HG03558 (cell line): ENCODE measurements around the gene FBLN2.

Experiments
- ATAC-seq: cut with Tn5 transposase; IDR thresholded peaks from one replicate; pipeline ENCODE4 v1.9.1; 2021; ENCODE audit warnings: moderate number of reproducible peaks; ENCODE audit not compliant: unreplicated experiment; ENCODE audit errors: extremely low read depth

FBLN2 gene

GRCh38 chr3:13655061-13655913, 106.4 kb downstream of the FBLN2 start:
- ATAC-seq = no peak

- ATAC-seq = no peak
Measured at GRCh38 chr3:13656584-13657301, 107.8 kb downstream of the FBLN2 start.

DNA sequence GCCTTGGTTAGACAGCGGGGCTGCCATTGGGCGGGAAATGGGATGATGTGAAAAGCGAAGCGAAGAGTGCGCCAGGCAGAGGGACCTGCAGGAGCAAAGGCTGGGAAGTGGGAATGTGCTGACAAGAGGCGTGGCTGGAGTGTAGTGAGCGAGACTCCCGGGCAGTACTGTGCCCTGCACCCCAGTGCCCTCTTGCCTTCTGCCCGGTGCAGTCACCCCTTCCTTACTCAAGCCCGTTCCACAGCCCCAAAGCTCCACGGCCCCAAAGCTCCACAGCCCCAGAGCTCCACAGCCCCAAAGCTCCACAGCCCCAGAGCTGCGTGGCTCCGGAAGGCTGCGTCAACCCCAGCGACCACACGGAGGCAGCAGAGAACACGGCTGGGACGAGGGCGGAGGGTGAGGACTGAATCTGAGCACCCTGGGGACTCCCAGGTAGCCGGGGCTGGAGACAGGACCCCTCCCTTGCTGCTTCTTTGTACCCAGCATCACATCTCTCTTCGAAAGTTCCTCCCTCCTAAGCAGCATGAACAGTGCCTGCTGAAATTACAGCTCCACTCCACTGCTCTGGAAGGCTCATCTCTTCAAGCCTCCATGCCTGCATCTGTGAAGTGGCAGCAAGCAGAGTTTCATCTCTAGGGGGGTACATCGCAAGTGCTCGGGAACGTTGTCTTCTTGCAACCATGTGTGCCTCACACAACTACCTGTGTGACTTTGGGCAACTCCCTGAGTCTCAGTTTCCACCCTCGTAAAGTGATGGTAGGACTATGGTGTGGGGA, 108.9 kb downstream of the FBLN2 start:
- no peak for ATAC-seq

DNA sequence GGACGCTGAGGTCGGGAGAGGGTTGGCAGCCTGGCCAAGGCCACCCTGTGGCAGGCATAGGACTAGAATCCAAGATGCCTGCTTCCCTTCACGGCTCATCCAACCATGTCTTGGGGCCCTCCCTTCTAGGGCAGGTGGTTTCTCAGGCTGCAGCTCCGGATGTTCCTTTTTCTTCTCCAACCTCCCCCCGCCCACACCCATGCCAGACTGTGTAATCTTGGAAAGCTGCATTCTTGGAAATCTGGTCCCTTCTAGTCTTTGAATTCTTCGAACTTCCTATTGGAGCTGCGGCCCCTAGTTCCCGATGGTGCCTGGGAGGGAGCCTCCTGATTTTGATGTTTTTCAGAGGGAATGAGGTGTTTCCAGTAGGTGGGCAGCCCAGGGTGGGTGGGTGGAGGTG, 109.8 kb downstream of the FBLN2 start:
- no peak for ATAC-seq

GRCh38 chr3:13659221-13659969, 110.5 kb downstream of the FBLN2 start:
- ATAC-seq = no peak

DNA sequence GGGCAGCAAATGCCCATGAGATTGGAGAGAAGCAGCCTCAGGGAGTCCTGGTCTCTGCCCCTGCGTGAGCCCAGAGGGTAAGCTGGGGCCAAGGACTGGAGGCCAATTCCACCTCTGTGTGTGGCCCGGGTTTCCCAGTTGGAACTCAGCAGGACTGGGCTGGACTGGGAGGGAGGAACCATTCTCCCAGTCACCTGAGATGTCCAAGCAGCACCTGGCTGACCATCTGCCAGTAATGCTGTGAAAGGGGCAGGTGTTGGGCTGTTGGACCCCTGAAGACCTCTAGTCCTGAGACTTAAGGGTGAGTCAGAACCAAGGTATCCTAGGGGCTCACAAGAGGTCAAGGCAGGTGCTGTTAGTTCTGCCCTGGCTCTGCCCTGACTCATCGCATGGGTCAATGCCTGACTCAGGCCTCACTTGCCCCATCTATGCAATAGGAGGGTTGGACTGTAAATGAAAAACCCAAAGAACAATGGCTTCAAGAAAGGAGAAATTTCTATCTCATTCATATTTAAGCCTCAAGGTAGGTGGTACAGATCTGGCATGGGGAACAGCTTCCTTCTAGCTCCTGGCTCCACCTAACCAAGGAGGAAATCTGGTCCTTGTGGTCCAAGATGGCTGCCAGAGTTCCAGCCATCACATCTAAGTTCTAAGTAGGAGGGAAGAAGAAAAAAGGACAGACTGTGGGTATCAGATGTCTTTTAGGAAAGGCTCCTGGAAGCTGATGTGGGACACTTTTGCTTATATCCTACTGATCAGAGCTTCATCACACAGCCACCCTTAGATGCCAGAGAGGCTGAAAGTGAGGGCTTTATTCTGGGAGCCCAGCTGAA, 111.3 kb downstream of the FBLN2 start:
- no peak for ATAC-seq

DNA sequence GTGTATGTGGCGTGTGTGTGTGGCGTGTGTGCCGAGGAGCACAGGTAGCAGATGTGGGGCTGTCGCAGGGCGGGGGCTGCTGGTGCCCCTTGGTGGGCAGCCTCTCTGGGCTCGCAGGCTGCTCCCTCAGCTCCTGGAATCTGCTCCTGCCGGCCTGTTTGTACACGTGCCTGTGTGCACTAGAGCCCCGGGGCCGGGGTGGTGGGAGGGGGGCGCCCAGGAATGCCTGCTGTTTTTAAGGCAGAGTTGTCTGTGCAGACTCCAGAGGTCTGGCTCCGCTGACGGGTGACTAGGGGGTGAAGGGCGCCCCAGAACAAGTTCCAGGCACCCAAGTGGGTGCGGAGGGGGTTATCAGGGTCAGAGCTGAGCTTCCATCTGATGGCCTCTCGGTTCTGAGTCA, 112.2 kb downstream of the FBLN2 start:
- no peak for ATAC-seq

DNA sequence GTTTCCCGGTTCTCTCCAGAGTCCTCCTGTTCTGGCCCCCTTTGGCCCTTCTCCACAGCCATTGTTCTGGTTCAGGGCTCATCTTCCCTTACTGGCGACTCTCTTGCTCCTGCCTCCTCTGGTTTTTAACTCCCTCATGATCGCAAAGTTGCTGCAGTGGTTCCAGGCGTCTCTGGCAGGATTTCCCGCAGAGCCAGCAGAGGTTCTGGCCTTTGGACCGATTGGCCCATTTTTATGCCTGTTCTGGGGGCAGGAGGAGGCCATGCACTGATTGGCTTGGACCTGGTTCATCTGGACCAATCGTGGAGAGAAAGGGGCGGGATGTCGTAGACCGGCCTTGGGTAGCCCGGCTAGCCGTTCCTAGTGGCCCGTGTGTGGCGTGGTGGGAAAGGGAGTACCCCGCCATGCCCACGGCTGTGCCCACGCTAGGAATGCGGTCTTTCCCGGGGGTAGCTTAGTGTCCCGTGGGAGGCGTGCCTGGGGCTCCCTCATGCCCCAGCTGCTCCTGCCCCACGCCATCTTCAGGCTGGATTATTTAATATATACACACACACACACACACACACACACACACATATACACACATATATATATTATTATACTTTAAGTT, 113.4 kb downstream of the FBLN2 start:
- no peak for ATAC-seq

DNA sequence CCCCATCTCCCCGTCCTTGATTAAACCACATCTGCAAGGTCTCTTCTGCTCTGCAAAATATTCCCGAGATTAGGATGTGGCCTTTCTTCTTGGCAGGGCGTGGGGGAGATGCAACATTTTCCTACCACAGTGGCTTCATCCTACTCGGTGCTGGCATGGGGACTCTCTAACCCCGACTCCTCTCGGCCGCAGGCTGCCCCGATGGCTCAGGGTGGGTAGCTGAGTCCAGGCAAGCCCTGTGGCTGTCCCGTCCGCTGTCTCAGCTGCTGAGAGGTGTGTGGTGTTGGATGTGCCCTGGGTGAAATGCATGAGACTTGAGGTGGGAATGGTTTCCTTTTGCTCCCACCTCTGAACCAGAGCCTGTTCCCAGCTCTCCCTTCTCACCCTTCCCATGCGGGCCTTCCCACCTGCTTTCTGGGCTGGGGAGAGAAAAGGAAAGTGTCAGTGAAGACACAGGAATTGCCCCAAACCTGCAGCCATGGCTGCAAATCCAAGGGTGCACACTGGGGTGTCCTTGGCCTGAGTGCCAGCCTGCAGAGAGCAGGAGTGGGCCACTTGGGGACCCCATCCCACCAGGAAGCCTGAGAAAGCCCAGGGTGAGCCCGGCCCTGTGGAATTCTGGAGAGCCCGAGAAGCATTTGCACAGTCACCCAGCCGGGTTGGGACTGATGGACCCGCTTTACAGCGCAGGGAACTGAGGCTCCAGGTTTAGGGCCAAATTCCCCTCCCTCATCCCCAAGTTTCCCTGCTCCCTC, 115.0 kb downstream of the FBLN2 start:
- no peak for ATAC-seq

GRCh38 chr3:13665582-13666226, 116.8 kb downstream of the FBLN2 start:
- no peak for ATAC-seq

GRCh38 chr3:13666227-13666619, 117.3 kb downstream of the FBLN2 start:
- no peak for ATAC-seq

DNA sequence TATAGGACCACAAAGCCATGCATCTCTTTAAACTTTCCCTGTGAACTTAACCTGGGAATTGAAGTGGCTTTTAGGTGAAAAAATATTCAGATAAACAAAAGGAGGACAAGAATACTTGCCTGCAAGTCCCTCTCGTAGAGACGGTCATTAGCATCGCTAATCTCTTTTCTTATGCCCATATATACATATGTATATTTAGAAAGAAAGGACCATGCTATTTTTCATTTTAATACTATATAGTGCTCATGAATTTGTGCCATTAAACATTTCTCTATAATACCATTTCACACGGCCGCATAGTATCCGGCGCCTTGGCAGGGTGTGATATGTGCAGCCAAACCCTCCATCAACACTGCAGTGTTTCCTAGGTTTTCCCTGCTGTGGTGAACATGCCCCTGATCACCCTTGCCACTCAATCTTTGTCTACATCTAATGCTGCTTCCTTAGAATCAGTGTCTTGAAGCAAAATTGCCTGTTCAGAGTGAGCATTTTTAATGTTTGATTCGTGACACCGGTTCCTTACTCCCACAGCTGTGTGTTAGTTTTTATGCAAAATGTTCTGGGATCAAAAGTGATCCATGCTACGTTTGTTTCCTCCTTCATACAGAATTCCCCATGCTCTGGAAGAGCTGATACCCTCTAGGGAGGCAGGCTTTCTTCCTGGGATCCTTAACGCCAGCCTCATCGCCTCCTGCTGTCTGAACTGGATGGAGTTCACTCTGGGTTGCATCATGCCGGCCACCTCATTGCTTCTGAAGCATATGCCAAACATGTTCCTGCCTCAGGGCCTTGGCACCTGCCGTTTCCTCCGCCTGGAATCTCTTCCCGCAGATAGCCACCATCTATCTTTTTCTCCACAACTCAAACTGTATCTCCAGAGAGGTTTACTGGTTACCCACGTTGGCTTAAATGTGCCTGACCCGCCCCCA, 118.1 kb downstream of the FBLN2 start:
- no peak for ATAC-seq

DNA sequence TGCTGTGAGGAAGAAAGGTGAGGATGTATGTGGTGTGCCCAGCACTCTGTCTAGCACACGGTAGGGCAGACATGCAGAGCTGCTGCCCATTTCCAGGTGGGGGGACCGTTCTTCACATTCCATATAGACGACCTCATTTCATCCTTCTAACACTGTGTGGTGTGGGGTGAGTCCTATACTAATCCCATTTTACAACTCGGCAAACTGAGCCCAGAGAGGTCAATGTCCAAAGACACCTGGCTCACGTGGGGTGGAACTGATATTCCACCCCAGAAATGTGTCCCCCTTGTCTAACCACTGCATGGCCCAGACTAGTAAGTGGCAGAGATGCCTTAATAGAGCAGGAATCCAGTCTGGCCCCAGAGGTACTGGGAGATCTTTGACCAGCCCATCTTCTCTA, 119.2 kb downstream of the FBLN2 start:
- ATAC-seq = no peak

DNA sequence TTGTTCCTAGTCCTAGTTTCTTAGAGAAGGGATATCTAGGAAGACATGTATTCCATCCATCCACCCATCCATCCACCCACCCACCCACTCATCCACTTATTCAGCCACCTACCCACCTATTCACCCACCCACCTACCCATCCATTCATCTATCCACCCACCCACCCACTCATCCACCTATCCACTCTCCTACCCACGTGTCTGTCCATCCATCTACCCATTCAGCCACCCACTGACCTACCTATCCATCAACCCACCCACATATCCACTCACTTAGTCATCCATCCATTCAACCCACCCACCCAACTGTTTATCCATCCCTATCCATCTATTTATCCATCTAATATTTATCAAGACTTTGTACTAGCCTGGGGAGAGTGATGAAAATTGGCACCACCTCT, 120.5 kb downstream of the FBLN2 start:
- ATAC-seq = no peak

- no peak for ATAC-seq
Measured at GRCh38 chr3:13670292-13670691, 121.4 kb downstream of the FBLN2 start.

- ATAC-seq = no peak
Measured at GRCh38 chr3:13671482-13672233, 122.7 kb downstream of the FBLN2 start.
